Natural killer cell treated with Interleukin-12 subunit alpha and Interleukin-12 subunit beta and Interleukin-15 and Interleukin-18, amount 100 ng/mL, for 72 hours (primary cell): Measurements from ENCODE around the gene MSRB3. TPM values are rescaled to one million over a fixed set of nuclear protein-coding genes. Genes with fewer than 3 reads are reported as not detected.
A peak's percentile ranks its signal among the peaks of the same experiment; 100 is the strongest.

Source experiments
- ATAC-seq, 2 donors: fragments of 150-1000 bp; cut with Tn5 transposase in 1 of 2; sonication (Bioruptor Pico), chemical (Tn5 transposase) in 1 of 2; 2 replicates each; pipeline ENCODE4 v1.10.0; 2021
- DNase-seq: peaks from one replicate; pipeline ENCODE4 v3.0.0; 2022; ENCODE audit warnings: low spot score
- H3K27ac Mint-ChIP-seq, 2 donors: 1 replicate in 1 of 2; 2 replicates in 1 of 2; pipeline ENCODE4 v1.8.0; 2022; ENCODE audit warnings: mixed read lengths in 2 of 2, mild to moderate bottlenecking in 1 of 2, moderate library complexity in 1 of 2
- H3K27me3 Mint-ChIP-seq, 2 donors: 1 replicate in 1 of 2; 2 replicates in 1 of 2; pipeline ENCODE4 v1.8.0; 2022; ENCODE audit warnings: mixed read lengths in 2 of 2
- H3K36me3 Mint-ChIP-seq: one replicate; pipeline ENCODE4 v1.8.0; 2022; ENCODE audit warnings: mixed read lengths
- H3K4me1 Mint-ChIP-seq, 2 donors: 1 replicate in 1 of 2; 2 replicates in 1 of 2; pipeline ENCODE4 v1.8.0; 2022; ENCODE audit warnings: low read depth in 2 of 2, mixed read lengths in 2 of 2, mild to moderate bottlenecking in 1 of 2
- H3K4me3 Mint-ChIP-seq: one replicate; pipeline ENCODE4 v1.8.0; 2022; ENCODE audit warnings: mixed read lengths
- H3K9me3 Mint-ChIP-seq: 2 replicates; pipeline ENCODE4 v1.8.0; 2022; ENCODE audit warnings: mixed read lengths
- total RNA-seq, 2 donors: library from RNA; stranded (reverse); gene quantifications; one replicate each; pipeline ENCODE4 v1.2.3, GENCODE V29; 2022

Gene MSRB3
- 1 to 10 TPM in 1 of 2 donors, under 1 TPM in 1; 0.11 to 1.2 TPM for total RNA-seq

- peaks cover 32 to 54% of the 10 kb centered on the region in 2 donors for H3K27me3 Mint-ChIP-seq
- no peak within 1 kb of the TSS for H3K27ac Mint-ChIP-seq
- H3K4me3 Mint-ChIP-seq = peak within 1 kb of the TSS; percentile 64
- ATAC-seq (peak; percentile 69 to 77), DNase-seq (peak; percentile 65)
- H3K9me3 Mint-ChIP-seq = no peaks in the 10 kb centered on the region
- H3K4me1 Mint-ChIP-seq = peaks cover 3 to 7% of the 10 kb centered on the region in 2 donors
- no peaks in the 10 kb centered on the region for H3K36me3 Mint-ChIP-seq
These were observed at the start of gene MSRB3 for GRCh38 chr12:65278576-65279368. TSS of gene MSRB3 (plus strand) at chr12:65278683. CDS start at chr12:65308580, 29,897 bp downstream.

GRCh38 chr12:65229441-65229840, 49.0 kb upstream of the MSRB3 start:
- peaks cover 18 to 24% of the 10 kb centered on the region in 2 donors for H3K4me1 Mint-ChIP-seq
- no peaks in the 10 kb centered on the region for H3K27me3 Mint-ChIP-seq
- DNase-seq = no peak
- peaks cover 9% of the 10 kb centered on the region for H3K9me3 Mint-ChIP-seq
- no peak overlapping the region for H3K27ac Mint-ChIP-seq
- no peak overlapping the region for H3K4me3 Mint-ChIP-seq
- no peak for ATAC-seq
- H3K36me3 Mint-ChIP-seq = peaks cover 31% of the 10 kb centered on the region

- DNase-seq (no peak), ATAC-seq (no peak)
- no peak overlapping the region for H3K4me3 Mint-ChIP-seq
These were observed 45.9 kb upstream of the MSRB3 start for GRCh38 chr12:65232476-65233077.

DNA sequence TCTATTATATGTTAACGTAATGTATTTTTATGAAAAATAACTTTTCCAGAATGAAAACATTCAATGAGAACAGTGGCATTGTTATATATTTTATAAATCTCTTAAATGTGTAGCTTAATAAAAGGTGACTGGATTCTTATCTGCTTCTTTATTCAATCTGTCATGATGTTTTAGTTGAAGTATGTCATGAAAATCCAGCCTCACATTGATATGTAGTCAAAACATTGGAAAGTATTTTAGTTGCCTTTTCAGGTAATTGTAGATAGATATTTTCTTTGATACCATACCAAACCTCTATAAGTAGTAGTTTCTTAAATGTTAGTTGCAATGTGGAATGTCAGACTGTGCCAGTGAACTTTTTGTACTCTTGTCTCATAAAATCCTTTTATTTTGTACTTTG, 41.3 kb upstream of the MSRB3 start:
- ATAC-seq (no peak), DNase-seq (no peak)
- Mint-ChIP-seq H3K27ac (no peak overlapping the region), H3K27me3 (no peaks in the 10 kb centered on the region), H3K4me1 (peaks cover 4 to 6% of the 10 kb centered on the region in 2 donors), H3K4me3 (no peak overlapping the region), H3K36me3 (peaks cover 7% of the 10 kb centered on the region), H3K9me3 (no peaks in the 10 kb centered on the region)

More at GRCh38 chr12:65232476-65233077, 45.9 kb upstream of the MSRB3 start:
- peaks cover 5% of the 10 kb centered on the region for H3K9me3 Mint-ChIP-seq
- no peaks in the 10 kb centered on the region for H3K27me3 Mint-ChIP-seq
- H3K36me3 Mint-ChIP-seq = peaks cover 22% of the 10 kb centered on the region
- peak overlapping the region in 1 of 2 donors; percentile 34 for H3K27ac Mint-ChIP-seq
- peaks cover 4 to 15% of the 10 kb centered on the region in 2 donors for H3K4me1 Mint-ChIP-seq

DNA sequence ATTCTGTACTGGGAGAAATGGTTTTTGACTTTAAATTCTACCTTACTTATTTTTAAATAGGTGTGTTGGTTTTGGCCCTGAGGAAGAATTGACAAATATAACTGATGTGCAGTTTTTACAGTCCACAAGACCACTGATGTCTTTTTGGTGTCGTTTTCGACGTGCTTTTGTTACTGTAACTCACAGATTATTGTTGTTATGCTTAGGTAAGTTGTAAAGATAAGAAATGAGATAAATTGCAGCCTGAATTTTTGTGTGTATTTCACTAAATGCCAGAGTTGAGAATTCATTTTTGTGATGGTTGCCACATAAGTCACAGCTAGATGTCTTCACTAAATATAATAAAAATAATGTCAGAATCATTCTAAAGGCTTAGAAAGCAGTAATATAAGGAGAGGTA, 39.9 kb upstream of the MSRB3 start:
- peaks cover 18% of the 10 kb centered on the region for H3K36me3 Mint-ChIP-seq
- DNase-seq (no peak), ATAC-seq (no peak)
- no peaks in the 10 kb centered on the region for H3K4me1 Mint-ChIP-seq
- H3K9me3 Mint-ChIP-seq = no peaks in the 10 kb centered on the region
- no peak overlapping the region for H3K4me3 Mint-ChIP-seq
- no peaks in the 10 kb centered on the region for H3K27me3 Mint-ChIP-seq
- no peak overlapping the region for H3K27ac Mint-ChIP-seq

GRCh38 chr12:65248656-65249633, 29.5 kb upstream of the MSRB3 start:
- ATAC-seq = peak in 1 of 2 donors; percentile 27
- H3K27ac Mint-ChIP-seq = no peak overlapping the region

DNA sequence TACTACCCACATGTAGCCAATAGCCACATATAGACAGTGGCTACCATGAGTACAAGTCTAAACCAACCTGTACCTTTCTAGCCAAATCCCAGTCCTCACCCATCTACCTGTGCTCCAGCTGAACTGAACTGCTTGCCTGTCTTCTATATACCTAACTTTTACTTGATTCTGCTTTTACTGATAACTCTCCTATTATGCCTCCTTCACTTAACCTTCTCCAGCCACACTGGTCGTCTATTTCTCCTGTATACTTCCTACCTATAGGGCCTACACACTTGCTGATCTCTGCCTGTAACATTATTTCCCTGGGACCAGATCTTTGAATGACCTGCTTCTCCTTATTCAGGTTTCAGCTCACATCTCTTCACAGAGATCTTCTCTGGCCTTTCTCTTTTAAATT, 26.0 kb upstream of the MSRB3 start:
- Mint-ChIP-seq H3K9me3 (no peaks in the 10 kb centered on the region), H3K27ac (no peak overlapping the region), H3K36me3 (peaks cover 8% of the 10 kb centered on the region), H3K27me3 (no peaks in the 10 kb centered on the region), H3K4me1 (peaks cover 2 to 7% of the 10 kb centered on the region in 2 donors), H3K4me3 (no peak overlapping the region)
- DNase-seq (no peak), ATAC-seq (no peak)

More at GRCh38 chr12:65248656-65249633, 29.5 kb upstream of the MSRB3 start:
- DNase-seq = no peak
- H3K4me1 Mint-ChIP-seq = peaks cover 2 to 7% of the 10 kb centered on the region in 2 donors
- no peak overlapping the region for H3K4me3 Mint-ChIP-seq
- H3K36me3 Mint-ChIP-seq = peaks cover 8% of the 10 kb centered on the region
- H3K27me3 Mint-ChIP-seq = no peaks in the 10 kb centered on the region
- H3K9me3 Mint-ChIP-seq = no peaks in the 10 kb centered on the region

DNA sequence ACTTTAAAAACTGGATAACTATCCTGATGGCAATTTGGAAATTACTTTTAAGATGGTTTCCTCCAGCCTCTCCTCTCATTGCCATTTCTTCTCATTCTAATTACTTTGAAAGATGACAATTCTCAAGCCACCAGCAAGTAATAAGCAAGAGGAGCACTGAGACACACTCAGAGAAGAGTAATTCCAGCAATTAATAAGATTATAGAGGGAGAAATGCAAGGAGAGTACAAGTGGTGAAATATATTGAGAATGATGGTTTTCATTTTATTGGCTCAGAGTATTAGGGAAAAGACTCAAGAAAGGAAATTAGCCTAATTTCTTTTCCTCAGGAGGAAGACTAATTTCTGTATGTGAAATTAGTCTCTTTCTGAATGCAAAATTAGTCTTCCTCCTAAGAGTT, 20.5 kb upstream of the MSRB3 start:
- Mint-ChIP-seq H3K27me3 (peaks cover 0 to 14% of the 10 kb centered on the region in 2 donors), H3K27ac (no peak overlapping the region), H3K9me3 (peaks cover 3% of the 10 kb centered on the region), H3K4me3 (no peak overlapping the region), H3K4me1 (no peaks in the 10 kb centered on the region), H3K36me3 (no peaks in the 10 kb centered on the region)
- ATAC-seq (no peak), DNase-seq (no peak)

DNA sequence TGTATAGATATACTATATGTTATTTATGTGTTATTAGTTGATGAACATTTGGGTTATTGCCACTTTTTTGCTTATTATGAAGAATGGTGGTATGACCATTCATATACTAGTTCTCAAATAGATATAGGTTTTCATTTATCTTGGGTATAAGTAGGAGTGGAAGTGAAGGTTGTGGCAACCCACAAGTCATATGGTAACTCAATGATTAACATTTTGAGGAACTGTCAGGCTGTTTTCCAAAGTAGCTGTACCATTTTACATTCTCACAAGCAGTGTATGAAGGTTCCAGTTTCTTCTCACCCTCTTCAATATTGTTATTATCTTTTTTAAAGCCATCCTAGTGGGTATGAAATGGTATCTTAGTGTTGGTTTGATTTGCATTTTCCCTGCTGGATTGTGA, 19.0 kb upstream of the MSRB3 start:
- Mint-ChIP-seq H3K4me1 (no peaks in the 10 kb centered on the region), H3K27me3 (peaks cover 0 to 14% of the 10 kb centered on the region in 2 donors), H3K9me3 (peaks cover 3% of the 10 kb centered on the region), H3K36me3 (no peaks in the 10 kb centered on the region), H3K4me3 (no peak overlapping the region), H3K27ac (no peak overlapping the region)
- DNase-seq (no peak), ATAC-seq (no peak)

GRCh38 chr12:65263777-65264176, 14.7 kb upstream of the MSRB3 start:
- H3K4me3 Mint-ChIP-seq = no peak overlapping the region
- DNase-seq (no peak), ATAC-seq (no peak)
- no peaks in the 10 kb centered on the region for H3K36me3 Mint-ChIP-seq
- no peak overlapping the region for H3K27ac Mint-ChIP-seq
- H3K9me3 Mint-ChIP-seq = peaks cover 3% of the 10 kb centered on the region
- peaks cover 10 to 32% of the 10 kb centered on the region in 2 donors for H3K27me3 Mint-ChIP-seq
- no peaks in the 10 kb centered on the region for H3K4me1 Mint-ChIP-seq

DNA sequence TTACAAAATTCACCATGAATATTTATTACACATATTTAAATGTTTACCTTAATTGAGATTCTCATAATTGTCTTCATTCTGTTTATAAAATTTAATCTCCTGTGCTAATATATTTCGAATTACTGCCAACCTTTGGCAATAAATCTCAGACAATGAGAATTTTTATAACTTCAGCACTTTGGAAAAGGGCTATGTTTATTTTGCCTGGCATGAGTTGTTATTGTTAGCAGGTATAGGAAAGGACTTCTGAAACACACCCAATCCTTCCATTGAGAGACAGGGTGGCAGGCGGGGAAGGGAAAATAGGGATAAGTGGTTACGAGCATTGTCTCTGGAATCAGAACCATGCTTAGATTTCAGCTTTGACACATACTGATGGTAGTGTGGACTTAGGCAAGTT, 12.1 kb upstream of the MSRB3 start:
- no peak for ATAC-seq
- Mint-ChIP-seq H3K9me3 (no peaks in the 10 kb centered on the region), H3K36me3 (no peaks in the 10 kb centered on the region), H3K27ac (no peak overlapping the region), H3K4me1 (no peaks in the 10 kb centered on the region), H3K4me3 (no peak overlapping the region), H3K27me3 (peaks cover 13 to 19% of the 10 kb centered on the region in 2 donors)
- no peak for DNase-seq

- Mint-ChIP-seq H3K4me3 (no peak overlapping the region), H3K9me3 (no peaks in the 10 kb centered on the region), H3K27ac (no peak overlapping the region), H3K36me3 (no peaks in the 10 kb centered on the region), H3K27me3 (peaks cover 19 to 31% of the 10 kb centered on the region in 2 donors), H3K4me1 (no peaks in the 10 kb centered on the region)
- DNase-seq (no peak), ATAC-seq (no peak)
These were observed 8.9 kb upstream of the MSRB3 start for GRCh38 chr12:65269603-65270002.

- no peak for DNase-seq
- no peak overlapping the region for H3K4me3 Mint-ChIP-seq
- H3K4me1 Mint-ChIP-seq = peaks cover 3 to 5% of the 10 kb centered on the region in 2 donors
- ATAC-seq = no peak
- H3K27me3 Mint-ChIP-seq = peaks cover 25 to 44% of the 10 kb centered on the region in 2 donors
- H3K9me3 Mint-ChIP-seq = no peaks in the 10 kb centered on the region
- H3K27ac Mint-ChIP-seq = no peak overlapping the region
- no peaks in the 10 kb centered on the region for H3K36me3 Mint-ChIP-seq
These were observed 3.7 kb upstream of the MSRB3 start for GRCh38 chr12:65274602-65275272.
